Peyer's patch (tissue), 4 donors: ENCODE data around the gene FUBP3.

Experiments used
- CTCF ChIP-seq, 6 experiments: fragments of 450-650 bp in 4 of 6; fragments of 200-600 bp in 2 of 6; sonication (generic) in 1 of 6; IDR thresholded peaks; one replicate each; pipeline ENCODE4 v1.5.1; 2017 to 2019; ENCODE audit warnings: antibody characterized with exemption in 6 of 6, mild to moderate bottlenecking in 3 of 6, moderate library complexity in 1 of 6
- POLR2A ChIP-seq, 2 donors: fragments of 450-650 bp; IDR thresholded peaks; one replicate each; pipeline ENCODE4 v1.5.1; 2017; ENCODE audit warnings: antibody characterized with exemption in 2 of 2, mild to moderate bottlenecking in 2 of 2, moderate library complexity in 2 of 2

GRCh38 chr9:130664251-130665028, 85.1 kb downstream of the FUBP3 start, which contains the start of gene PRDM12:
- TF ChIP-seq POLR2A (IDR thresholded peaks at IDR 0.05) = no peak
- no peak for TF ChIP-seq CTCF (IDR thresholded peaks at IDR 0.05)
